Measurements from ENCODE around the gene SRBD1.

DNA sequence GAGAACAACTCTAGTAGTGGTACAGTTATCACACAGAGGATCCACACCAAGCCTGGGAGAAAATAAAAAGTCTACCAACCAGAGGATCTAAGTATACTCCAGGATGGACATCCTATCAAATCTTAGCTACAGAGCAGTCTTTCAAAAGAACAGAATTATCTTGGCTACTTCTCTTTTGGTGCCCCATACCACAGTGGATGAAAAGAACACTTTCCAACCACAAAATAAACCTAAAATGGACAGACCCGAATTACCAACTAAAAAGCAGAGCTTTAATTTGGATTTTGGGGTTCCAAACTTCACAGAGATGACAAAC lies 116.1 kb downstream of the SRBD1 start:
- TF ChIP-seq, protein P1, sequence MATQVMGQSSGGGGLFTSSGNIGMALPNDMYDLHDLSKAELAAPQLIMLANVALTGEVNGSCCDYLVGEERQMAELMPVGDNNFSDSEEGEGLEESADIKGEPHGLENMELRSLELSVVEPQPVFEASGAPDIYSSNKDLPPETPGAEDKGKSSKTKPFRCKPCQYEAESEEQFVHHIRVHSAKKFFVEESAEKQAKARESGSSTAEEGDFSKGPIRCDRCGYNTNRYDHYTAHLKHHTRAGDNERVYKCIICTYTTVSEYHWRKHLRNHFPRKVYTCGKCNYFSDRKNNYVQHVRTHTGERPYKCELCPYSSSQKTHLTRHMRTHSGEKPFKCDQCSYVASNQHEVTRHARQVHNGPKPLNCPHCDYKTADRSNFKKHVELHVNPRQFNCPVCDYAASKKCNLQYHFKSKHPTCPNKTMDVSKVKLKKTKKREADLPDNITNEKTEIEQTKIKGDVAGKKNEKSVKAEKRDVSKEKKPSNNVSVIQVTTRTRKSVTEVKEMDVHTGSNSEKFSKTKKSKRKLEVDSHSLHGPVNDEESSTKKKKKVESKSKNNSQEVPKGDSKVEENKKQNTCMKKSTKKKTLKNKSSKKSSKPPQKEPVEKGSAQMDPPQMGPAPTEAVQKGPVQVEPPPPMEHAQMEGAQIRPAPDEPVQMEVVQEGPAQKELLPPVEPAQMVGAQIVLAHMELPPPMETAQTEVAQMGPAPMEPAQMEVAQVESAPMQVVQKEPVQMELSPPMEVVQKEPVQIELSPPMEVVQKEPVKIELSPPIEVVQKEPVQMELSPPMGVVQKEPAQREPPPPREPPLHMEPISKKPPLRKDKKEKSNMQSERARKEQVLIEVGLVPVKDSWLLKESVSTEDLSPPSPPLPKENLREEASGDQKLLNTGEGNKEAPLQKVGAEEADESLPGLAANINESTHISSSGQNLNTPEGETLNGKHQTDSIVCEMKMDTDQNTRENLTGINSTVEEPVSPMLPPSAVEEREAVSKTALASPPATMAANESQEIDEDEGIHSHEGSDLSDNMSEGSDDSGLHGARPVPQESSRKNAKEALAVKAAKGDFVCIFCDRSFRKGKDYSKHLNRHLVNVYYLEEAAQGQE (IDR thresholded peaks at IDR 0.05; ENCODE audit: insufficient read depth in 1 of 2, low read depth in 2 of 2, low read length in 2 of 2): no peak
- no peak for TF ChIP-seq POLR2AphosphoS5 (IDR thresholded peaks at IDR 0.05; ENCODE audit: low read depth, low read length)
- no peak for TF ChIP-seq FOXP2 (optimal IDR thresholded peaks at IDR 0.05; ENCODE audit: borderline replicate concordance, extremely low read depth, extremely low read length, insufficient read depth)
- no peak for TF ChIP-seq TAF1 (IDR thresholded peaks at IDR 0.05; ENCODE audit: borderline replicate concordance, insufficient read depth, low read length)
- TF ChIP-seq SIN3A (IDR thresholded peaks at IDR 0.05; ENCODE audit: borderline replicate concordance, insufficient read depth, low read length): no peak

All from PFSK-1 (cell line).